Measurements from ENCODE around the gene LRRC71.

The LRRC71 gene

GRCh38 chr1:156928043-156928602, 7.7 kb downstream of the LRRC71 start:
- DNase-seq (ENCODE audit: insufficient read length, low spot score) (no peak), FAIRE-seq (no peak)
- no peak for TF ChIP-seq CTCF (IDR thresholded peaks at IDR 0.05; ENCODE audit: insufficient read depth, missing control alignments)

- no peak for DNase-seq (ENCODE audit: insufficient read length, low spot score)
- no peak for TF ChIP-seq CTCF (IDR thresholded peaks at IDR 0.05; ENCODE audit: insufficient read depth, missing control alignments)
- FAIRE-seq: no peak
Observed at GRCh38 chr1:156929596-156930238, 9.3 kb downstream of the LRRC71 start.

GRCh38 chr1:156930483-156930882, 10.1 kb downstream of the LRRC71 start:
- FAIRE-seq: no peak
- no peak for TF ChIP-seq CTCF (IDR thresholded peaks at IDR 0.05; ENCODE audit: insufficient read depth, missing control alignments)
- no peak for DNase-seq (ENCODE audit: insufficient read length, low spot score)

- DNase-seq (ENCODE audit: insufficient read length, low spot score): no peak
- no peak for FAIRE-seq
- no peak for TF ChIP-seq CTCF (IDR thresholded peaks at IDR 0.05; ENCODE audit: insufficient read depth, missing control alignments)
Observed at GRCh38 chr1:156931211-156931952, 10.9 kb downstream of the LRRC71 start.

GRCh38 chr1:156931974-156932710, 11.7 kb downstream of the LRRC71 start:
- FAIRE-seq (no peak), DNase-seq (ENCODE audit: insufficient read length, low spot score) (no peak)
- no peak for TF ChIP-seq CTCF (IDR thresholded peaks at IDR 0.05; ENCODE audit: insufficient read depth, missing control alignments)

- FAIRE-seq (peak; percentile 86), DNase-seq (ENCODE audit: insufficient read length, low spot score) (peak; percentile 94)
- TF ChIP-seq CTCF (IDR thresholded peaks at IDR 0.05; ENCODE audit: insufficient read depth, missing control alignments): no peak
Observed at GRCh38 chr1:156933136-156933535, 12.7 kb downstream of the LRRC71 start.
